Measurements from ENCODE around the gene SENP1. TPM values are rescaled to one million over a fixed set of nuclear protein-coding genes. Genes with fewer than 3 reads are reported as not detected.

The SENP1 gene
- total RNA-seq, 2 donors from 2014 or later, result 11.4 to 15.8 TPM

DNA sequence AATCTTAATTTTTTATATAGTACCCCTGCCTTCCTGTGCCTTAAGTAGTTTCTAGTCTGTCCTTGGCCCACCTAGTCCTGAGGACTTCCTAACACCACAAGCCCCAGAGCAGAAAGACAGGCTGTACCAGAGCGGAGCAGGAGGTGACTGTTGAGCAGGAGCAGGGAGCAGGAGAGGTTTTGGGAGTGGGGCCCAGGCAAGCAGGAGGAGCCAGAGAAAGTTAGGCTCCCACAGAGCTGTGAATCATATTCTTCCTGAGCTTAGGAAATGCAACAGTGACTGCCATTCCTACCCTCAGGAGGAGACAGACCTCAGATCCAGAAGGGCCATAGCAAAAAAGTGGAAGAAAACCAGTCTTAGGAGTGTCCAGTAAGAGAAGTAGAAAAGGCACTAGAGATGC lies 73.3 kb downstream of the SENP1 start:
- Histone ChIP-seq H3K4me3 (no peak overlapping the region), H3K4me1 (no peaks in the 10 kb centered on the region), H3K27me3 (no peaks in the 10 kb centered on the region), H3K27ac (no peak overlapping the region), H3K9me3 (no peaks in the 10 kb centered on the region), H3K36me3 (replicated peaks in 1 of 2; ENCODE audit: insufficient read depth in 1 of 2, low read depth in 2 of 2) (no peaks in the 10 kb centered on the region)
- TF ChIP-seq, protein P1, sequence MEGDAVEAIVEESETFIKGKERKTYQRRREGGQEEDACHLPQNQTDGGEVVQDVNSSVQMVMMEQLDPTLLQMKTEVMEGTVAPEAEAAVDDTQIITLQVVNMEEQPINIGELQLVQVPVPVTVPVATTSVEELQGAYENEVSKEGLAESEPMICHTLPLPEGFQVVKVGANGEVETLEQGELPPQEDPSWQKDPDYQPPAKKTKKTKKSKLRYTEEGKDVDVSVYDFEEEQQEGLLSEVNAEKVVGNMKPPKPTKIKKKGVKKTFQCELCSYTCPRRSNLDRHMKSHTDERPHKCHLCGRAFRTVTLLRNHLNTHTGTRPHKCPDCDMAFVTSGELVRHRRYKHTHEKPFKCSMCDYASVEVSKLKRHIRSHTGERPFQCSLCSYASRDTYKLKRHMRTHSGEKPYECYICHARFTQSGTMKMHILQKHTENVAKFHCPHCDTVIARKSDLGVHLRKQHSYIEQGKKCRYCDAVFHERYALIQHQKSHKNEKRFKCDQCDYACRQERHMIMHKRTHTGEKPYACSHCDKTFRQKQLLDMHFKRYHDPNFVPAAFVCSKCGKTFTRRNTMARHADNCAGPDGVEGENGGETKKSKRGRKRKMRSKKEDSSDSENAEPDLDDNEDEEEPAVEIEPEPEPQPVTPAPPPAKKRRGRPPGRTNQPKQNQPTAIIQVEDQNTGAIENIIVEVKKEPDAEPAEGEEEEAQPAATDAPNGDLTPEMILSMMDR (IDR thresholded peaks at IDR 0.05), result no peak
- TF ChIP-seq POLR2A (IDR thresholded peaks at IDR 0.05), result no peak
- DNase-seq, result no peak
- whole genome bisulfite sequencing, 2 donors, result 90 to 100% methylated on average over 1 of the region's 1 CpG
- intact Hi-C loops (cut with DNase I), result no loop called here
- ATAC-seq, result no peak

DNA sequence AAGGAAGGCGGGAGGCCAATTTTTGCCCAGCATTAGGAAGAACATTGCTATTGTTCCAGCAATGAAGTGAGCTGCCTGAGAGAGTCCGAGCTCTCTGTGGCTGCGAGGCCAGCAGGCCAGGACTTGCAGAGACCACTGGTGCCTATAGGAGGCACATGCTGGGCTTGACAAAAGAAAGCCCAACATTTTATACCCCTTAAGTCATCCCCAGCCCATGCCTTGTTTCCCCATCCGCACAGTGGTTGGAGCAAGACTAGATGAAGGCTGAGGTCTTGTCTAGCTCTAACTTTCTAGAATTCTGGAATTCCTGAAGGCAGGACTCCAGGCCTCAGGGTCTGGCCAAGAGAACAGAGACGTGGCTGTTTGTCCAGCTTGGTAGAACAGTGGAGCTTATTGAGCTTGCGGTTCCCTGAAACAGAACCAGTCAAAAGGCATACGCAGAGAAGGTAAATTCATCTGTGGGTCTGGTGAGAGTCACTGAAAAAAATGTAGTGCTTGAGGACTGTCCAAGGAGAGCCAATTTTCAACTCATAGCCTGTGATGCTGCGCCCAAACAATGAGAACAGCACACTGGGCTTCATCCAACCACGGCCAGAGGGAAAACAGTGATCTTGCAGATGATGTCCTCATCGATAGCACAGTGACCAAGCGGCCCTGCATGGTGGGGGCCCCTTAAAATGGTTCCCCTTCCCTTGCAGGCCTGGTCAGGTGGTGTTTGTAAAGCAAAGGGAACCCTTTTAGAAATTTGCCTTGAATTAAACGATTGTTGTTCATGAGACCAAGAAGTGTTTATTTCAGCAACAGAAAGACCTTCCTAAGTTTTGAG lies 74.5 kb downstream of the SENP1 start:
- H3K4me3 ChIP-seq, result no peak overlapping the region
- no peaks in the 10 kb centered on the region for H3K27me3 ChIP-seq
- no peaks in the 10 kb centered on the region for H3K36me3 ChIP-seq (replicated peaks in 1 of 2; ENCODE audit: insufficient read depth in 1 of 2, low read depth in 2 of 2)
- no peaks in the 10 kb centered on the region for H3K9me3 ChIP-seq
- ATAC-seq (no peak), DNase-seq (no peak)
- H3K4me1 ChIP-seq, result no peaks in the 10 kb centered on the region
- intact Hi-C loops (cut with DNase I), result no loop called here
- TF ChIP-seq POLR2A (IDR thresholded peaks at IDR 0.05), result no peak
- TF ChIP-seq, protein P1 (IDR thresholded peaks at IDR 0.05), result no peak
- 78 to 86% methylated on average over 12 of the region's 12 CpGs for WGBS, 2 donors
- no peak overlapping the region for H3K27ac ChIP-seq

DNA sequence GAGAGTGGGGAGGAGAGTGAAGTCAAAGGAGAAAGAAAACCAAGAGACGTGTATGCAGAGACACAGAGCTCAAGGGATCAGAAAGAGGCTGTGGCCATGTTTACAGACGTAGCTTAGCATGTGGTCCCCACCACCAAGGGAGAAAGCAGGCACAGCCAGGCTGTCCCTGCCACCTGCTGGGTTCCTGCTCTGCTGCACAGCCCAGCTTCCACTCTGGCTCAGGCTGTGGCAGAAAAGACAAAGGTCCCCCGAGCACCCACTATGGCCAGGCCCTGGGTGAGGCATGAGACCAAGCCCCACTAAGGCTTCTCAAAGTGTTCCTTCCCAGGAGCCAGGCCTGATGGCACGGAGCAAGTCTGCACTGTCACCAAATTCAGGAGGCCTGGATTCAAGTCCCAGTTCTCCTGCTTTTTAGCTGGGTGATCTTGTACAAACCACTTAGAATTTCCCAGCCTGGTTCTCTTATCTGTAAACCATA lies 75.7 kb downstream of the SENP1 start:
- Histone ChIP-seq H3K4me1 (no peaks in the 10 kb centered on the region), H3K36me3 (replicated peaks in 1 of 2; ENCODE audit: insufficient read depth in 1 of 2, low read depth in 2 of 2) (no peaks in the 10 kb centered on the region), H3K27ac (no peak overlapping the region), H3K4me3 (no peak overlapping the region), H3K9me3 (no peaks in the 10 kb centered on the region), H3K27me3 (no peaks in the 10 kb centered on the region)
- TF ChIP-seq, protein P1 (IDR thresholded peaks at IDR 0.05), result no peak
- TF ChIP-seq POLR2A (IDR thresholded peaks at IDR 0.05), result no peak
- no peak for DNase-seq
- ATAC-seq, result no peak
- intact Hi-C loops (cut with DNase I), result no loop called here
- WGBS, 2 donors, result 58 to 77% methylated on average over 2 to 4 of the region's 4 CpGs

DNA sequence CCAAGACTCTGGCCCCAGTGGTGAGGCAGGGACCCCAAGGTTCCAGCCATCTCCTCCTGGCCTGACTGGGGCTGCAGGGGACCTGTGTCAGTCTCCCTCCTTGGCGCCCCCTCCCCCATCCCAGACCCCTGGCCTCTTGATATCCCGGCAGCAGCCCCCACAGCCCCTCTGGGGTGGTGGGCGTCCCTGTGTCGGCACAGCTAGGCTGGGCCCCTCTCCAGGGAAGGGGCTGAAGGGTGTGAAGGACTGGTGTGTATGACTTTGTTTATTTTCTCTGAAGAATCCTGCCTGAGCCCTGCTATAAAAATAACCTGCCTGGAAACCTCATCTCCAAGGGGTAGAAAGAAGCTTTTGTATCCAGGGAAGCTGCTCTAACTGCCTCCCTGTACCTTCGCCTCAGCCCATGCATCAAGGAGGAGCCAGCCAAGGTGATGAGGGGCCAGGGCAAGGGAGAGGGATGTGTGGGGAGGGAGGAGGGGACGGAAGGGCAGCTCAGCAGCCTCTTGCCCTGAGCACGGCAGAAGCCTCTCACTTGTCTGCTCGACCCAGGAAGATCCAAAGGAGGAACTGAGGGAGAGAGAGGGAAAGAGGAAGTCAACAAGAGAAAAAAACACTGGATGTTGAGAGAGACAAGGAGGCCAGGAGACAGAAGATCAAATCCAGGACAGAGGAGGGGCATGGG lies 76.2 kb downstream of the SENP1 start:
- no peaks in the 10 kb centered on the region for H3K4me1 ChIP-seq
- WGBS, 2 donors, result 44 to 63% methylated on average over 4 to 8 of the region's 8 CpGs
- no peaks in the 10 kb centered on the region for H3K27me3 ChIP-seq
- no peaks in the 10 kb centered on the region for H3K36me3 ChIP-seq (replicated peaks in 1 of 2; ENCODE audit: insufficient read depth in 1 of 2, low read depth in 2 of 2)
- intact Hi-C loops (cut with DNase I), result no loop called here
- no peak for ATAC-seq
- DNase-seq, result no peak
- no peak for TF ChIP-seq POLR2A (IDR thresholded peaks at IDR 0.05)
- TF ChIP-seq, protein P1 (IDR thresholded peaks at IDR 0.05), result no peak
- H3K9me3 ChIP-seq, result no peaks in the 10 kb centered on the region
- H3K4me3 ChIP-seq, result no peak overlapping the region
- H3K27ac ChIP-seq, result no peak overlapping the region
